ENCODE measurements around the gene AKNA. TPM values are rescaled to one million over a fixed set of nuclear protein-coding genes. Genes with fewer than 3 reads are reported as not detected.

Gene AKNA
- total RNA-seq: 2.7 and 5.8 TPM in 2 replicates

GRCh38 chr9:114387680-114388356, at the start of gene AKNA:
Gene AKNA, minus strand, starts transcription at chr9:114387982. Its CDS starts 6,649 bp downstream, at chr9:114381333.

DNA sequence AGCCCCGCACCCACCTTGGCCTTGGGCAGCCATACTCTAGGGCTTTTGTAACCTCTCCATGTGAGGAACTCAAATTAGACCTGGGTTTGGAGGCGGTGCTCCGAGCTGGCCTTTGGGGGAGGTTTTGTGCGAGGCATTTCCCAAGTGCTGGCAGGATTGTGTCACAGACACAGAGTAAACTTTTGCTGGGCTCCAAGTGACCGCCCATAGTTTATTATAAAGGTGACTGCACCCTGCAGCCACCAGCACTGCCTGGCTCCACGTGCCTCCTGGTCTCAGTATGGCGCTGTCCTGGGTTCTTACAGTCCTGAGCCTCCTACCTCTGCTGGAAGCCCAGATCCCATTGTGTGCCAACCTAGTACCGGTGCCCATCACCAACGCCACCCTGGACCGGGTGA, 58.2 kb downstream of the AKNA start, which contains the start of gene ORM2:
Gene ORM2 (plus strand): TSS at position 245 of the 398 bp plus-strand sequence. CDS start 36 bp downstream, at position 281.

DNA sequence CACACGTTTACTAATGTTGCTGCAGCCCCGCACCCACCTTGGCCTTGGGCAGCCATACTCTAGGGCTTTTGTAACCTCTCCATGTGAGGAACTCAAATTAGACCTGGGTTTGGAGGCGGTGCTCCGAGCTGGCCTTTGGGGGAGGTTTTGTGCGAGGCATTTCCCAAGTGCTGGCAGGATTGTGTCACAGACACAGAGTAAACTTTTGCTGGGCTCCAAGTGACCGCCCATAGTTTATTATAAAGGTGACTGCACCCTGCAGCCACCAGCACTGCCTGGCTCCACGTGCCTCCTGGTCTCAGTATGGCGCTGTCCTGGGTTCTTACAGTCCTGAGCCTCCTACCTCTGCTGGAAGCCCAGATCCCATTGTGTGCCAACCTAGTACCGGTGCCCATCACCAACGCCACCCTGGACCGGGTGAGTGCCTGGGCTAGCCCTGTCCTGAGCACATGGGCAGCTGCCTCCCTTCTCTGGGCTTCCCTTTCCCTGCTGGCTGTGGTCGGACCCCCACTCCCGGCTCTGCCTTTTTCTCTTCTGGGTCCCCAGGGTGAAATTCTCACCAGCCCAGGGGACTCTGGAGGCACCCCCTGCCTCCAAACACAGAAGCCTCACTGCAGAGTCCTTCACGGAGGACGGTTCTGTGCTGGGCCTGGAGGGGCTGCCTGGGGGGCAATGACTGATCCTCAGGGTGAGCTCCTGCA, 64.8 kb downstream of the AKNA start, which contains the start of gene ORM1:
Gene ORM1 (plus strand): TSS at position 268 of the 701 bp plus-strand sequence. CDS start 36 bp downstream, at position 304.

Other genes with a start within 250 kb of the AKNA start
- gene COL27A1, start 232.4 kb downstream of the AKNA start, total RNA-seq: 3.1 and 10.5 TPM in 2 replicates
- gene ORM1, start 64.9 kb downstream of the AKNA start, total RNA-seq: not detected in 2 replicates
- gene ORM2, start 58.1 kb downstream of the AKNA start, total RNA-seq: not detected in 2 replicates
- gene WHRN, start 117.5 kb upstream of the AKNA start, total RNA-seq: 1.4 and 4.4 TPM in 2 replicates
- gene ATP6V1G1, start 199.8 kb upstream of the AKNA start, total RNA-seq: 213 and 252 TPM in 2 replicates
- gene TMEM268, start 223.3 kb upstream of the AKNA start, total RNA-seq: 6.5 and 11.2 TPM in 2 replicates